Endothelial cell (in vitro differentiated cells): ENCODE results near the gene VAMP4. TPM values are rescaled to one million over a fixed set of nuclear protein-coding genes. Genes with fewer than 3 reads are reported as not detected.

Experiments
- DNase-seq: peaks from one replicate; pipeline ENCODE4 v3.0.0; 2021; ENCODE audit warnings: low spot score
- H3K27ac Mint-ChIP-seq: one replicate; pipeline ENCODE4 v1.8.0; 2021; ENCODE audit warnings: mixed read lengths, inconsistent platforms; ENCODE audit not compliant: unreplicated experiment
- H3K27me3 Mint-ChIP-seq: one replicate; pipeline ENCODE4 v1.8.0; 2021; ENCODE audit warnings: mild to moderate bottlenecking, moderate library complexity, mixed read lengths, inconsistent platforms; ENCODE audit not compliant: unreplicated experiment
- H3K36me3 Mint-ChIP-seq: one replicate; pipeline ENCODE4 v1.8.0; 2021; ENCODE audit warnings: mild to moderate bottlenecking, low read depth, mixed read lengths, inconsistent platforms; ENCODE audit not compliant: unreplicated experiment
- H3K4me1 Mint-ChIP-seq: one replicate; pipeline ENCODE4 v1.8.0; 2021; ENCODE audit warnings: mild to moderate bottlenecking, mixed read lengths, inconsistent platforms; ENCODE audit not compliant: unreplicated experiment
- H3K4me3 Mint-ChIP-seq: one replicate; pipeline ENCODE4 v1.8.0; 2021; ENCODE audit warnings: mild to moderate bottlenecking, mixed read lengths, inconsistent platforms; ENCODE audit not compliant: unreplicated experiment
- H3K9me3 Mint-ChIP-seq: one replicate; pipeline ENCODE4 v1.8.0; 2021; ENCODE audit warnings: mixed read lengths, inconsistent platforms; ENCODE audit not compliant: unreplicated experiment
- CTCF ChIP-seq: fragments of 200-600 bp; sonication (generic); IDR thresholded peaks from one replicate; pipeline ENCODE4 v1.5.0; 2021; ENCODE audit warnings: antibody characterized with exemption; ENCODE audit not compliant: unreplicated experiment
- total RNA-seq: library from RNA; stranded (reverse); fragmentation: NEBNext Ultra II Directional; extraction: Animal tissue kit (Norgen Biotek cat#: 25700); gene quantifications from one replicate; pipeline ENCODE4 v1.2.1, GENCODE V29; 2021; ENCODE audit not compliant: unreplicated experiment

Gene VAMP4
- total RNA-seq, 1 donor from 2014 or later: 11.1 TPM

GRCh38 chr1:171718848-171719247 is 23.0 kb downstream of the VAMP4 start:
- DNase-seq: no peak
- Mint-ChIP-seq H3K4me3 (no peak overlapping the region), H3K9me3 (no peaks in the 10 kb centered on the region), H3K27me3 (peaks cover 1% of the 10 kb centered on the region), H3K27ac (no peak overlapping the region), H3K36me3 (peaks cover 17% of the 10 kb centered on the region), H3K4me1 (peaks cover 11% of the 10 kb centered on the region)
- no peak for TF ChIP-seq CTCF

- Mint-ChIP-seq H3K4me3 (no peak overlapping the region), H3K4me1 (peaks cover 11% of the 10 kb centered on the region), H3K27ac (no peak overlapping the region), H3K36me3 (peaks cover 11% of the 10 kb centered on the region), H3K9me3 (no peaks in the 10 kb centered on the region), H3K27me3 (peaks cover 1% of the 10 kb centered on the region)
- no peak for TF ChIP-seq CTCF
- no peak for DNase-seq
Measured at GRCh38 chr1:171718216-171718615, 23.6 kb downstream of the VAMP4 start.

- no peak overlapping the region for H3K27ac Mint-ChIP-seq
- DNase-seq: no peak
- peaks cover 3% of the 10 kb centered on the region for H3K27me3 Mint-ChIP-seq
- peaks cover under 1% of the 10 kb centered on the region for H3K36me3 Mint-ChIP-seq
- no peaks in the 10 kb centered on the region for H3K9me3 Mint-ChIP-seq
- H3K4me3 Mint-ChIP-seq: no peak overlapping the region
- peaks cover 11% of the 10 kb centered on the region for H3K4me1 Mint-ChIP-seq
- no peak for TF ChIP-seq CTCF
Measured at GRCh38 chr1:171717062-171717718, 24.7 kb downstream of the VAMP4 start.

- Mint-ChIP-seq H3K27ac (no peak overlapping the region), H3K4me3 (no peak overlapping the region), H3K36me3 (no peaks in the 10 kb centered on the region), H3K4me1 (peaks cover 11% of the 10 kb centered on the region), H3K9me3 (no peaks in the 10 kb centered on the region), H3K27me3 (peaks cover 3% of the 10 kb centered on the region)
- DNase-seq: no peak
- TF ChIP-seq CTCF: no peak
Measured at GRCh38 chr1:171716616-171717015, 25.2 kb downstream of the VAMP4 start.

- peak; percentile 71 for TF ChIP-seq CTCF
- no peak overlapping the region for H3K27ac Mint-ChIP-seq
- H3K9me3 Mint-ChIP-seq: no peaks in the 10 kb centered on the region
- no peaks in the 10 kb centered on the region for H3K36me3 Mint-ChIP-seq
- peaks cover 3% of the 10 kb centered on the region for H3K27me3 Mint-ChIP-seq
- no peak overlapping the region for H3K4me3 Mint-ChIP-seq
- H3K4me1 Mint-ChIP-seq: peaks cover 11% of the 10 kb centered on the region
- DNase-seq: no peak
Measured at GRCh38 chr1:171715813-171716251, 26.0 kb downstream of the VAMP4 start.
